ENCODE results near the gene TNNI3.

Gene TNNI3

GRCh38 chr19:55146078-55146704, 11.3 kb downstream of the TNNI3 start:
- FAIRE-seq, result no peak

GRCh38 chr19:55145232-55145631, 12.3 kb downstream of the TNNI3 start:
- no peak for FAIRE-seq

- FAIRE-seq, result no peak
These were observed 15.8 kb downstream of the TNNI3 start for GRCh38 chr19:55141696-55142095.

- FAIRE-seq, result no peak
These were observed 19.6 kb downstream of the TNNI3 start for GRCh38 chr19:55137915-55138314.

- FAIRE-seq, result no peak
These were observed 21.0 kb downstream of the TNNI3 start for GRCh38 chr19:55136399-55137102.

GRCh38 chr19:55134736-55135135, 22.8 kb downstream of the TNNI3 start:
- no peak for FAIRE-seq

GRCh38 chr19:55133639-55134444, 23.7 kb downstream of the TNNI3 start:
- FAIRE-seq, result no peak

GRCh38 chr19:55132453-55133129, 24.9 kb downstream of the TNNI3 start:
- no peak for FAIRE-seq

GRCh38 chr19:55131421-55131820, 26.1 kb downstream of the TNNI3 start:
- FAIRE-seq, result no peak

GRCh38 chr19:55119053-55119452, 38.5 kb downstream of the TNNI3 start:
- no peak for FAIRE-seq

- FAIRE-seq, result no peak
These were observed 39.0 kb downstream of the TNNI3 start for GRCh38 chr19:55118401-55118991.

GRCh38 chr19:55117663-55118391, 39.7 kb downstream of the TNNI3 start:
- FAIRE-seq, result peak; percentile 93

GRCh38 chr19:55116859-55117662, 40.5 kb downstream of the TNNI3 start, which contains the start of gene PPP1R12C:
Gene PPP1R12C (minus strand): TSS chr19:55117637. CDS start chr19:55117543, 94 bp downstream.
- no peak for FAIRE-seq

- no peak for FAIRE-seq
These were observed 41.2 kb downstream of the TNNI3 start for GRCh38 chr19:55116232-55116858.

- FAIRE-seq, result no peak
These were observed 42.0 kb downstream of the TNNI3 start for GRCh38 chr19:55115446-55116065.

- no peak for FAIRE-seq
These were observed 42.9 kb downstream of the TNNI3 start for GRCh38 chr19:55114566-55115145.

GRCh38 chr19:55113570-55114039, 43.9 kb downstream of the TNNI3 start:
- peak; percentile 63 for FAIRE-seq

GRCh38 chr19:55112777-55113569, 44.6 kb downstream of the TNNI3 start:
- FAIRE-seq, result no peak

Data from endometrium (tissue), 2 donors.